ENCODE measurements around the gene RNF212.

The RNF212 gene

GRCh38 chr4:1112821-1113182 is 562 bp downstream of the RNF212 start:
- DNase-seq, result no peak

- no peak for DNase-seq
These were observed 1.1 kb downstream of the RNF212 start for GRCh38 chr4:1112174-1112820.

- DNase-seq, result no peak
These were observed 2.0 kb downstream of the RNF212 start for GRCh38 chr4:1111259-1111809.

- no peak for DNase-seq
These were observed 3.4 kb downstream of the RNF212 start for GRCh38 chr4:1109898-1110506.

- no peak for DNase-seq
These were observed 4.0 kb downstream of the RNF212 start for GRCh38 chr4:1109333-1109732.

GRCh38 chr4:1105662-1106061 is 7.7 kb downstream of the RNF212 start:
- DNase-seq, result no peak

- no peak for DNase-seq
These were observed 8.3 kb downstream of the RNF212 start for GRCh38 chr4:1105067-1105466.

GRCh38 chr4:1104647-1105046 is 8.7 kb downstream of the RNF212 start:
- no peak for DNase-seq

GRCh38 chr4:1099684-1100335 is 13.6 kb downstream of the RNF212 start:
- peak; percentile 48 for DNase-seq

GRCh38 chr4:1099270-1099669 is 14.1 kb downstream of the RNF212 start:
- DNase-seq, result no peak

- peak; percentile 32 for DNase-seq
These were observed 14.9 kb downstream of the RNF212 start for GRCh38 chr4:1098311-1098925.

- peak; percentile 11 for DNase-seq
These were observed 15.8 kb downstream of the RNF212 start for GRCh38 chr4:1097553-1097952.

- DNase-seq, result peak; percentile 19
These were observed 16.5 kb downstream of the RNF212 start for GRCh38 chr4:1096841-1097240.

GRCh38 chr4:1094336-1094690 is 19.1 kb downstream of the RNF212 start:
- DNase-seq, result no peak

GRCh38 chr4:1093391-1094335 is 19.7 kb downstream of the RNF212 start:
- DNase-seq, result no peak

- no peak for DNase-seq
These were observed 20.4 kb downstream of the RNF212 start for GRCh38 chr4:1092983-1093361.

GRCh38 chr4:1092026-1092982 is 21.1 kb downstream of the RNF212 start:
- DNase-seq, result no peak

GRCh38 chr4:1091561-1091995 is 21.8 kb downstream of the RNF212 start:
- DNase-seq, result no peak

GRCh38 chr4:1090465-1091440 is 22.6 kb downstream of the RNF212 start:
- no peak for DNase-seq

GRCh38 chr4:1090036-1090435 is 23.3 kb downstream of the RNF212 start:
- no peak for DNase-seq
